ENCODE measurements around the gene ZRANB3.

Gene ZRANB3

DNA sequence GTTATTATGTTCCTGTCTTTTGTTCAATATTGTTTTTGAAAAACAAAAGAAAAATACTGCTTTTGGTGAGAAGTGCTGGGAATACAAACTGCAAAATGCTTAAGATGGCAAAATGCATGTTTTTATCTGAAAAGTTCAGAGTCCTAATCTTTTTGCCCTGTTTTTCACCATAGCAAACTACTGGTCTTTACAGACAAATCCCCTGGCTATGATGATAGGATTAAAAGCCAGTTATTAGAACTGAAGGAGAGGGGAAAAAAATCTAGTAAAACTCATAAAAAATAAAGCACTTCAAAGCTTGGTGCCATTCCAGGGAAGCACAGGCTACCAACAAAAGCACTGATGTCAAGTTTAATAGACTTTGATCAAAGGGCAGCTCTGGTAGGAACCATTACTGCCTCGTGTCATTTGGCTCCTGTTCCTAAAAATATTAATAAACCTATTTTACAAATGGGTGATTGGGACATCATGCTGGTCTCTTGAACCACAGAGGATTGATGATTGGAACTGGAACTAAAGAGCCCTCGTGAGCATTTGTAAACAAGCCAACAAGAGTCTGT, 284.2 kb downstream of the ZRANB3 start:
- no peak for DNase-seq

DNA sequence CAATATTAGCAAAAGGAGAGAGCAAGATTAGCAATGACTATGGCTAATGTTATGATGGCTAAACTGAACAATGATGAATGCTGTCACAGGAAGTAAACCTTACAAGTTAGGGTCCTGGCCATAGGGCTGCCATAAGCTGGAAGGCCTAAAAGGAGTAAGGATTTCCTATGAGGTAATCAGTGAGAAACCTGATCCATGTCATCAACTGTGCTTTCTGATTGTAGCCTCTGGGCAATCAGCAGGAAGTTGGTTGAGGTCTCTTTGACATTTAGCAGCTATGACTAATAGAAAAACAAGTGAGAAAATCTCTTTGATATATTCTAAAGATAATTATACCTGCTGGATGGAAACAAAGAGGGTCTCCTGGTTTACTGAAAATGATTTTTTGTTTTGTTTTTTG, 285.9 kb downstream of the ZRANB3 start:
- DNase-seq: no peak

DNA sequence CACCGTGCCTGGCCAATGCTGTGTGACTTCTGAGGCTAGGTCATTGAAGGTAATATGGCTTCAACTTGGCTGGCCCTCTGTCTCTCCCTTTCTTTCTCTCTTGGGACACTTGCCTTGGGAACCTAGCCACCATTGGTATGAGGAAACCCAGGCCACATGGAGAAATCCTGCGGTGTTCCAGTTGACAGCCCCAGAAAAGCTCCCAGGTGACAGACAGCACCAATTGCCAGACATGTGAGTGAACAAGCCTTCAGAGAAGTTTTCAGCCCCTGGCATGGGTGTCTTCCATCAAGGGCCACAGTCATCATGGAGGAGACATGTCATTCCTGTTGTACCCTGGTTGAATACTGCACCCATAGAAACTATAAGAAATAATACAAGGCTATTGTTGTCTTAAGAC, 292.4 kb downstream of the ZRANB3 start:
- DNase-seq: no peak

DNA sequence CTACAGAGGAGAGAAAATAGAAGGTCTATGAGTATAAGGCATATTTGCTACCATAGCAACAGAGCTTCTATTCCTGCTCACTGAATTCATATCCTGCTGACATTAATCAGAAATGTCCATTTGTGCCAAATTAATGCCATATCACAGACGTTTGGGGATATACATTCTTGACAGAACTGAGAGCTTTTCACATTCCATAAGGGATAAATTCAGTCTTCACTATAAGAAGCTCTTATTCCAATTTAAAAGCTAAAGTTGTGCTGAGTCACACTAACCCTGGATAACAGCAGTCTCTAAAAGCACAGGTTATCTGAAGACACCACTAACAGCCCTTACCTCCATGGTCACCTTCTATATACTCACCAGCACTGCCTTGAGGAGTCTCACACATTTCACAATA, 300.9 kb downstream of the ZRANB3 start:
- no peak for DNase-seq

DNA sequence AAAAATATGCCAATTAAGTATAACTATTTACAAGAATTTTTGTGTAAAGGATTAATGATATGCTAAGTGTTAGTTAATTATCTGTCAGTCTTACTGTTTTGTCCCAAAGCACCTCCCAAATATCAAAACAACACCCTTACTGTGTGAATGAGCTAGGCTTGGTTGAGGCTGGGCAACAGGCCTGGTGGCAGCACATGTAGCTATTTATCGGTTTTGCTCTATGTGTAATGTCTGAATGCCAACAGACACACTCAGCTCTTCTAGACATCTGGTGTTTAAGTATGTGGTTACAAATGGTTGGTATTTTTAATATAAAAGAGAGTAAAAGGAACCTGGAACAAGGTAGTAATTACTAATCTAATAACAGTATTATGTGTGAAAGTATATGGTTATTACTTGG, 303.6 kb downstream of the ZRANB3 start:
- no peak for DNase-seq

DNA sequence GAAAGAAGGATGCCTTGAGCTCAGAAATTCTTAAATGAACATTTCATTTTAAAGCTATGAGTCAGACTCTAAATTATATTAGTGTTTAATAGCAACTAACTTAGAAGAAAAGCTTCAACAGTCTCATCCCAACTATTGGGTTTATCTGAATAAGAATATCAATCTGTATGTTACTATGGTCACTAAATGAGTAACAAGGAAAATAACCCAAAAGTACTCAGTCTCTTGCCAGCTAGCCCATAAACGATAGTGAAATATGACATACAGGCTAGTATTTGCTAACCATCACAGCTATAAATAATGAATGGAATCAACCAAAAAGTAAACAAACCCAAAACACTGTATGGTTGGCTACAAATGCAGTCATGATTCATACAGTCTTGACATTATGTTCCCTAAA, 304.1 kb downstream of the ZRANB3 start:
- no peak for DNase-seq

DNA sequence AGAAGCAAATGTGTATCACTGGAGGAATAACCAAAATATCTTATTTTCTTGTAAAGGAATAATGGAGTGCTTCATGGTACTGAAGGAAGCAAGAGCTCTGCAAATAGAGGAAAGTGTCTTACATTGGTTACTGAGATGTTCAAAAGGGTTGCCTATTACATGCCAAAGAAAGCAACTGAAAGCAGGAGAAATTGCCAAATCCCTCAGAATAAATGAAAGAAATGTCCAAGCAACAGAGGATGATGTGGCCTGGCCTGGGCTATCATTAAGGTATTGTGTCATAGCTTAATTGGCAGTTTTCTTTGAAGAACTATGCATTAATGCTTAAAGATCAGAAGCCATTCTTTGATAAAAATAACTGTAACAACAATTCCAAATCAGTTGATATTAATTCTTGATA, 305.2 kb downstream of the ZRANB3 start:
- no peak for DNase-seq

DNA sequence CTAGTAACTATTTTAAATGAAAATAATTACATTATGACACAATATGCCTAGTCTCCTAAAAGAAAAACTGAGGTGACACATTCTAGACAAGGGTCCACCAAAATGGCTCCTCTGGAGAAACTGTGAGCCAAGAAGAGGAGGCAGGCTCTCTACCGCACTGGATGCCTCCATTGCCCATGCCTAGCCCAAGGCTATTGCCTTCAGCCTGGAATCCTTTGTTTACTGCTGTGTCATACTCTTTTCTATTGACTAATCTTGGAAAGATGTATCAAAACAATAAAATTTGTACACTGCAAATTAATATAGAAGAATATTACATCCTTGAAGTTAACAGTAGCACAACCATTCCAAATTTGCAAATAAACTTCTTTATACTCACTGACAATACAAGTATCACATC, 311.8 kb downstream of the ZRANB3 start:
- no peak for DNase-seq

DNA sequence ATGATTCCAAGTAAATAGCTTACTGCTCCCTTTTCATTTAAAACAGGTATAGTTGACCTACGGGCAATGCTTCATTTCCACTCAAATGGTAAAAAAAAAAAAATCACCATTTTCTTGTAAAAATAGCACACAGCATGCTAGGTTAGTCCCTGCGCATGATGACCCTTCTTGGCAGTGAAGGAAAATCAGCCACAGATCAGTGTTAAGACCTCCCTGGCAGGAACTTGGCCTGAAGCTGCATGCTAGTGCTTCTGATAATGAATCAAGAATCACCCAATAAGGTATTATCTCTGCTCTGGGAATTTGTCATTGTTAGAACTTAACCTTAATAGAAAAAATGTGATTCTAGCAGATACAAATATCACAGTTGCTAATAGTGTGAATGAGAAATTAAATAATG, 312.6 kb downstream of the ZRANB3 start:
- DNase-seq: no peak

DNA sequence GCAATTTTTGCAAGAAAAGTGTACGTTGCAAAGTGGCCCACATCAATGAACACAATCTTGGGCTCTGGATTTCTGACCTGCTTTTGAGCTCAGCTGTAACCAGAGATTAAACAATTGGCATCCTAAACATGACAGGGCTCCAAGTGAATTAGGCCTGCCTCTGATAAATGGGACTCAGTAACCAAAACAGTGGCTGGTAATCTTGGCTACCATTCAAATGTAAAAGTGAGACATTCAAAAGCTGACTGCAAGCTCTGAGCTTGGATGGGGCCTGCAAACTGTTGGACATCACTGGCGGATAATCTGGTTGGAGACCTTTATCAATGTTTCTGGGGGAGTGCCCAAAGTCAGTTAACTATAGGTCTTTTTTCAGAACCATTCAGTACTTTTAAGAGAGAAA, 318.3 kb downstream of the ZRANB3 start:
- DNase-seq: no peak

DNA sequence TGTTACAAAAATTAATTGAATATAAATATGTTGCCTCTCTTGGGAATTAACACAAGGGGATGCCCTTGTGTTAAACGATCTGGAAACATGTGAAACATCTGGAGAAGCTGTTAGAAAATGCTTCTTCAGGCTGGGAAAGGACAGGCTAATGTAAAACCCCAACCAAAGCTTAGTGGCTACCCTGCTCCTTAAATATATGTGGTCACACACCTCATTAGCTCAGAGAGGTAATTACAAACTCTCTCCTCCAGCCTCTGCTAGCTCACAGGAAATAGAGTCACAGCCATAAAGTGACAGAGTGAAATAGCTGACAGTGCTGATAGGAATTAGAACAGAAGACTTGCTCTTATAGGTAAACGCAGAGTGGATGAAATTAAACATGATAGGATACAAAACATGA, 323.0 kb downstream of the ZRANB3 start:
- DNase-seq: no peak

DNA sequence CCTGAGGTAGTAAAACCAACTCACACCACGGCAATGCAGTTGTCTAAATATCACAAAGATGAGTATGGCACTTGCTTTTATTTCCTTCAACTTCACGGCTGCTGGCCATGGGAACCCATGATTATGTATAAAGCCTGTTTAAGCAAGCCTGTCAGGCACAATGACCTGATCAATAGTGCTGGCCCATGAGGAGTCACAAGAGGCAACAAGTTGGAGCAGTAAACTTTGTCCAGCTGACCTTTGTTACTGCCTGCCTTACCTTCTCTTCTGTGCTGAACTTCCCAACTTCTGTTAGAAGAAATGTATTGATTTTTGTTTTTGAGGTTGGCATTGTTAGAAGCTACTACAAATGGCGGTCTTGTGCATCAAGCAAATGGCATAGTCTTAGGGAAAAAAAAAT, 327.1 kb downstream of the ZRANB3 start:
- DNase-seq: no peak

DNA sequence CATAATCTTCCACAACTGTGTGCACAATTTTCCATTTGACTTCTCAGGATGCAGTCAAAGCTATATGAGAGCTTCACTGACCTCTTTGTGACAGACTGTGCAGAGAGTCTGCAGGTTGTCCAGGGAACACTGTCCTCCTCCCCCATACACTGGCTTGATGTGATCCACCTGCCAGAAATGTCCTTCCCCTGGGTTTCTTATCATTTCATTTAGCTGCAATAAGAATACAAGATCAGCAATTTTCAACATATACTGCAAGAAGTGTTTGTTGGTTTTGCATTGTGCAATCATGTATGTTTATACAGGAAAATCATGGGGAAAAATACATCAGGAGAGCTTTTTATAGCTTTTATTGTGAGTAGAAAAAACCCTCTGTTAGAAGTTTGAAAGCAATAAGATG, 328.3 kb downstream of the ZRANB3 start:
- DNase-seq: no peak

DNA sequence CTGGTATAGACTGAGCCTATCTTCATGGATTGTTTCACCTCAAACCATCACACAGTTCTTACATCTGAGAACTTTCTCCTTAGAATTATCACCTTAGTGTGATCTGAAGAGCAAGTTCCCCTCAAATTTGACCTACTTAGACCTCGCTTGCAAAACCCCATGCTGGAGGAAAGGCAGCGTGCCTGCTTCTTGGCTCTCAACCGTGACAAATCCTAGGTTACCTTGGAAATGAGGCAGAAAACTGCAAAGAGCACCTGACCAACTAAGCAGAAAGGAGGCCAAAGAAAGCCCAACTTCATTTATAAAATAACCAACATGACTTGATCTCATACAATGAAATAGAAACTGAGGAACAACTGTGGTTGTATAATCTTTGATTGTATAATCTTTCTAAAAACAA, 332.5 kb downstream of the ZRANB3 start:
- no peak for DNase-seq

DNA sequence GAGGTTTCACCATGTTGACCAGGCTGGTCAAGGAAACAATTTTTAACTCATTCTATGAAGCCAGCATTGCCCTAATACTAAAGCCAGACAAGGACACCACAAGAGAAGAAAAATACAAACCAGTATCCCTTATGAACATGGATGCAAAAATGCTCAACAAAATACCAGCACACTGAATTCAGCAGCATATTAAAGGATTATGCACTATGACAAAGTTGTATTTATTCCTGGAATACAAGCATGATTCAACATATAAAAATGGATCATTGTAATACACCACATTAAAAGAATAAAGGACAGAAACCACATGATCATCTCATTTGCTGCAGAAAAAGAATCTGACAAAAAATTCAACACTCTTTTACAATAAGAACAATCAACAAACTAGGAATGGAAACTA, 340.2 kb downstream of the ZRANB3 start:
- no peak for DNase-seq

DNA sequence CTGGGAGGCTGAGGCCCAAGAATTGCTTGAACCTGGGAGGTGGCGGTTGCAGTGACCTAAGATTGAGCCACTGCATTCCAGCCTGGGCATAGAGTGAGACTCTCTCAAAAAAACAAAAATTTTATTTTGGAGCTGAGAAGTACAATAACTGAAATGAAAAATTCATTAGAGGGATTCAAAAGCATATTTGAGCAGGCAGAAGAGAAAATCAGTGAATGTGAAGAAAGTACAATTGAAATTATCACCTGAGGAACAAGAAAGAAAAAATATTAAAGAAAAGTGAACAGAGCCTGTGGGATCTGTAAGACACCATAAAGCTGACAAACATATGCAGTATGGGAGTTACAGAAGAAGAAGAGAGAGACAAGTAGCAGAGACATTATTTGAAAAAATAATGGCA, 341.9 kb downstream of the ZRANB3 start:
- no peak for DNase-seq

DNA sequence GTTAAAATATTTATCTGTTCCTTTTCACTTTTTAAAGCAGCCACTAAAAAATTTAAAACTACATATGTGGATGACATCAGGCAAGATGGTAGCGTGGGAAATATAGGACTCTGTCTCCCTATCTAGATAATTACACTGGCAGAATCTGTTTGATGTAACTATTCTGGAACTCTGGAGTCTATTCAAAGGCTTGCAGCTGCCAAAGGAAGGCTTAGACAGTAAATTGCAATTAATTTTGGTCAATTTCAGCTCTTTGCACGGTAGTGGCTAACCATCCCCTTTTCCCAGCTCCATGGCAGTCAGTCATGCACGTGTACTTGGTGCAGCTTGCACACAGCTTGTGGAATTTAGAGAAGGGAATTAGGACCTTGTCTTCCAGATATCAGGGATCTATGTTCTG, 343.7 kb downstream of the ZRANB3 start:
- DNase-seq: no peak

DNA sequence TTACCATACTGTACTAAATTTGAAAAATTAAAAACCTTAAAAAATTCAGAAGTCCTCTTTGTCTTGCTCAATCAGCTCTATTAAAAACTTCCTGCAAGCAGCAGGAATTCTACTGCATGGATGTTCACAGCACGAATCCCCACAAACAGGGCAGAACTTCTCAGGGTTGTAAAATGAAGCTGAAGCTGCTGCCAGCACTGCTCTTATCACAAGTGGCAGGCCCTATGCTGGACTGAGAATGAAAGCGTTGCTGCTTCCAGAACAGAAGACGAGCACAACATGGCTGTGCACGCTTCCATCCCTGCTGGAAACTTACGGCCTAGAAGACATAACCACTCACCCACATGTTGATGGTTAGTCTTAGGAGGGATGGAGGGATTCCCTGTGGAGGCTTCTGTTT, 345.0 kb downstream of the ZRANB3 start:
- no peak for DNase-seq

DNA sequence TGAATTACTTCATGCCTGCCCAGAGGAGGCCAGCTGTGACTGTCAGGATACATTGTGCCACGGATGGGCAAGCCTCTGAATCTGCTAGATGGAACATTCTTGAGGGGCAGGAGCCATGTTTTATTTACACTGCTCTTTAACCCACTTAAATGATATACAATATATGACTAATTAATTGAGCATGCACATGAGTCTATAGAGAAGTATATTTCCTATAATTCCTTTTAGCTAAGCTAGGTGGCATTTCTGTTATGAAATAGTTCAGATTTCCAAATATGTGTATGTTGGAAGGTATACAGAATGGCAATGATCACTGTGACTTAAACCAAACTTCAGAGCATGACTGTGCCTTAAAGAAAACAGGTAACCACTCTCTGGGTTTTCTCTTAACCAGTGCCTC, 347.2 kb downstream of the ZRANB3 start:
- no peak for DNase-seq

DNA sequence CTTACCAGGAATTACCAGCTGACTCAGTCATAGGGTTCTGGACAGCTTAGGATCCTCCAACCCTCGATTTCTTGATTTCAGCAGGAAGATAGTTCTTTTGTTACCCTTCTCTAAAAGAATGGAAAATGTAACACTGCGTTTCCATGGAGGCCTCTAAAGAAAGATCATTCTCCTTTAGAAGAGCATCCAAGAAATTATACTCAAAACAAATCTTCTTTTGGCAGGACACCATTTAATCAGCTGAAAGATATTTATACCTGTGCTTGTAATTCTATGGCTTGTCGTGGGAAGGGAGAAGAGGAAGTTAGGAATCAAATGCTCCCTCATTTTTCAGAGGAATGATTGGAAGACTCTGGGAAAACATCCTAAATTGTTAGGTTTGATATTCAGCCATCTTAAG, 348.4 kb downstream of the ZRANB3 start:
- no peak for DNase-seq

DNA sequence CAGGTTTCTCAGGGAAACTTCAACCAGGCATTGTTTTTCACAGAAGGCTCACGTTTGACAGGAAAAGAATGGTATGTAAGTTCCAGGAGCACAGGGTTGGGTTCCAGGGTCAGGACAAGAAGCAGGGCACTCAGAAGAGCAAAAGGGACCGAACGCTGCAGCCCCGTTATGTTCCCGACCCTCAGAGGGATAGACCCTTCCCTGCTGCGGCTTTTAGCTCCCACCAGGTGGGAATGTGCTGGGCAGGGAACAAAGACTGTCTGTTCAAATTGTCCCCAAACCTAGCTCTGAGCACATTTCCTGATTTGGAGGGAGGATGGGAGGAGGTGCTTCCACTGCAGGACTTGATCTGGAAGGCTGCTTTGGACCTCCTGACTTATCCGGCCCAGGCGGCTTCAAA, 348.8 kb downstream of the ZRANB3 start:
- no peak for DNase-seq

DNA sequence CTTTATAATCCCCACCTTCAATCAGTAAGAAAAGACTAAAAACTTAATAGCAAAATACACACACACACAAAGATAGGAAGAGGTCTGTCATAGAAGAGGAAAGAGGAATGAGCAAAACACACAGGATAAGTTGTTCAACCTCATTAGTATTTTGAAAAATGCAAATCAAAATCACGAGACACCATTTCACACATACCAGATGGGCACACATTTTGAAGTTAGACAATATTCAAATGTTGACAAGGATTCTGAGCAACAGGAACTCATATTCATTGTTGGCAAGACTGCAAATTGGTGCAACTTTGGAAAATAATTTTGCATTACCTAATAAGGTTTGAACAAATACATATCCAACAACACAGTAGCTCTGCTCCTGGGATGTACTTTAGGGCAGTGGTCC, 351.3 kb downstream of the ZRANB3 start:
- DNase-seq: no peak

DNA sequence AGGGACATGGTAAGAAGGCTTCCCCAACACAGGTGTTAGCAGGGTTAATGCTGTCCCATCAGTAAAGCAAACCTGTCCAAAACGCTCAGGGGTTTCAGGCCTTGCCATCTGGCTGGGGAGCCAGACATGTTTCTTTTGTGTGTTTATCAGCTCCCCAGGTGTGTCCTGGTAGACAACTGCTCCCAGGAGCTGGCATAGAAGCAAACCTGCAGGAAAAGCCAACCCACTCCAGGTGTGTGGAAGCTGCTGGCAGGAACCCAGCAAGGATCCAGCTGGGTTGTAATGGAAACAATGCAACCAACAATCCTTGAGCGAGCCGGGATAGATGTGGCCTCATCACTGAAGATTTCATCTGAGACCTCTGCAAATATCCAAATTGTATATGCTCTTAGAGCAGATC, 355.8 kb downstream of the ZRANB3 start:
- no peak for DNase-seq

DNA sequence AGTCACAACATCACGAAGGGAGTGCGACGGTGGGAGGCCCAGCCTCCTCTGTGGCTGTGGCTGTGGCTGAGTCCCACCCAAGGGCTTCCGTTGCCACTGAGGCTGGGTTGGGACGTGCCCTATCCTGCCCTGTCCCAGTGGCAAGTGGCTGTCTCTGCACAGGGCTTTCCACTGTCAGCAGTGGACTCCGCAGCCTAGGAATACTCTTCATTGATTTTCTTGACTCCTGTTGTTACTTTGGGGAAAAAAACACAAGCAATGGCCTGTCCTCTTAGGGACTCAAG, 356.3 kb downstream of the ZRANB3 start:
- DNase-seq: no peak

DNA sequence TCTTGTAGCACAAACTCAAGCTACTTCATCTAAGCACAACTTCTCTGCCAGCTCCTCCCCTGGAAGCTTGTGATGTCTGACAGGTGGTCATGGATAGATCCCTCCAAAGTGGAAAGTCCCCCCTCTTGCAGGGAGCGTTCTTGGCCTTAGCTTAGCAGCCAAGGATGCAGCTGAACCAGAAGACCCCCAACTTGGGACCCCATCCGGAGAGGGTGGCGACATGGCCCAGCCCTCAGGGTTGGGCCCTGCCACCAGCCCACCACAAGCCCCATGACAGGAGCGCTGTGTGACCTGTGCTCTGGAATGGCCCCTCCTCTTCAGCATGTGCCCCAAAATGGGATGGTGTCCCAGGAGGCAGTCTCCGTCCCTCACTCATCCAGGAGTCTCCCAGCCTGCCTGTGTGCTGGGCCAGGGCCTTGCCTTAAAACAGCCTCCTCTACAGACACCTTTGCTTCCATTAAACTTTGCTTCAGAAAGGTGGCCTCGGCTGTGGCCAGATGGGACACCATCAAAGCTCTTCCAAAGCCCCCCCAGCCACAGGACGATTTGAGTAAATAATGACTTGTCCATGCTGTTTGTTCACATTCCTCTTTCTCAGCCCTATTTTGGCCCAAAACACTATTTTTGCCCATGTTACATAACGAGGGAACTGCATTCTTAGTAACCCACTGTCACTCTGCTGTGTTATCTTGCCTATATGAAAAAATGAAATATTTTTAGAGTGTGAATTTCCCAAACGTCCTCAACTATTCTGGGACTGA, 356.8 kb downstream of the ZRANB3 start:
- no peak for DNase-seq
